ENCODE data around the gene SRRM5. TPM values are rescaled to one million over a fixed set of nuclear protein-coding genes. Genes with fewer than 3 reads are reported as not detected.
A peak's percentile ranks its signal among the peaks of the same experiment; 100 is the strongest.

Gene SRRM5
- total RNA-seq, 1 donor from 2014 or later, result 0.46 TPM

GRCh38 chr19:43575955-43576878 is 35.7 kb upstream of the SRRM5 start:
- TF ChIP-seq, protein P1, sequence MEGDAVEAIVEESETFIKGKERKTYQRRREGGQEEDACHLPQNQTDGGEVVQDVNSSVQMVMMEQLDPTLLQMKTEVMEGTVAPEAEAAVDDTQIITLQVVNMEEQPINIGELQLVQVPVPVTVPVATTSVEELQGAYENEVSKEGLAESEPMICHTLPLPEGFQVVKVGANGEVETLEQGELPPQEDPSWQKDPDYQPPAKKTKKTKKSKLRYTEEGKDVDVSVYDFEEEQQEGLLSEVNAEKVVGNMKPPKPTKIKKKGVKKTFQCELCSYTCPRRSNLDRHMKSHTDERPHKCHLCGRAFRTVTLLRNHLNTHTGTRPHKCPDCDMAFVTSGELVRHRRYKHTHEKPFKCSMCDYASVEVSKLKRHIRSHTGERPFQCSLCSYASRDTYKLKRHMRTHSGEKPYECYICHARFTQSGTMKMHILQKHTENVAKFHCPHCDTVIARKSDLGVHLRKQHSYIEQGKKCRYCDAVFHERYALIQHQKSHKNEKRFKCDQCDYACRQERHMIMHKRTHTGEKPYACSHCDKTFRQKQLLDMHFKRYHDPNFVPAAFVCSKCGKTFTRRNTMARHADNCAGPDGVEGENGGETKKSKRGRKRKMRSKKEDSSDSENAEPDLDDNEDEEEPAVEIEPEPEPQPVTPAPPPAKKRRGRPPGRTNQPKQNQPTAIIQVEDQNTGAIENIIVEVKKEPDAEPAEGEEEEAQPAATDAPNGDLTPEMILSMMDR (IDR thresholded peaks at IDR 0.05; ENCODE audit: insufficient read depth, low read length, poor library complexity, severe bottlenecking), result no peak
- Histone ChIP-seq H3K4me3 (ENCODE audit: low read depth, low read length) (peak overlapping the region; percentile 32), H3K27me3 (ENCODE audit: control insufficient read depth, insufficient read depth, low read length) (no peaks in the 10 kb centered on the region), H3K36me3 (ENCODE audit: control insufficient read depth, insufficient read depth, low read length) (no peaks in the 10 kb centered on the region)
- DNase-seq (ENCODE audit: low read depth), result no peak

DNA sequence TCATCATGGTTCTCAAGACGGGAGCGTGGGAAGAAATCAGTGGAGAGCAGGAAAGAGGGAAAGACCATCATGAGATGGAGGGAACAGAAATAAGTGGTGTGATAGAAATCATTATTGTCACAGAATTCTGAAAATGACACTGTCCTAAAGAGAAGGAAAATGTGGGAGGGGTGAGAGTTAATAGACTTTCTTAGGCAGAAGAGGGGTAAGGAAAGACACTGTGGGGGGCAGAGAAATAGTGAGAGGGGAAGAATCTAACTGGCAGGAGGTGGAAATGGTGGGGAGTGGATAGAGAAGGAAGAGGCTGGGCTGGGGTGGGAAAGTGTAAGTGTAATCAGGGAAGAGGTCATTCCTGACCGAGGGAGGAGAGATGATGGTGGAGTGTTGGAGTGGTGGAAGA is 33.1 kb upstream of the SRRM5 start:
- H3K36me3 ChIP-seq (ENCODE audit: control insufficient read depth, insufficient read depth, low read length), result no peaks in the 10 kb centered on the region

GRCh38 chr19:43581467-43581866 is 30.4 kb upstream of the SRRM5 start:
- Histone ChIP-seq H3K4me3 (ENCODE audit: low read depth, low read length) (no peak overlapping the region), H3K27me3 (ENCODE audit: control insufficient read depth, insufficient read depth, low read length) (no peaks in the 10 kb centered on the region), H3K36me3 (ENCODE audit: control insufficient read depth, insufficient read depth, low read length) (peaks cover 2% of the 10 kb centered on the region)
- DNase-seq (ENCODE audit: low read depth), result no peak
- TF ChIP-seq, protein P1 (IDR thresholded peaks at IDR 0.05; ENCODE audit: insufficient read depth, low read length, poor library complexity, severe bottlenecking), result no peak

More for the DNA sequence above, 33.1 kb upstream of the SRRM5 start:
- H3K4me3 ChIP-seq (ENCODE audit: low read depth, low read length), result no peak overlapping the region
- no peaks in the 10 kb centered on the region for H3K27me3 ChIP-seq (ENCODE audit: control insufficient read depth, insufficient read depth, low read length)
- TF ChIP-seq, protein P1 (IDR thresholded peaks at IDR 0.05; ENCODE audit: insufficient read depth, low read length, poor library complexity, severe bottlenecking), result no peak
- no peak for DNase-seq (ENCODE audit: low read depth)

- H3K4me3 ChIP-seq (ENCODE audit: low read depth, low read length), result no peak overlapping the region
- TF ChIP-seq, protein P1 (IDR thresholded peaks at IDR 0.05; ENCODE audit: insufficient read depth, low read length, poor library complexity, severe bottlenecking), result no peak
These were observed 29.4 kb upstream of the SRRM5 start for GRCh38 chr19:43582495-43582894.

DNA sequence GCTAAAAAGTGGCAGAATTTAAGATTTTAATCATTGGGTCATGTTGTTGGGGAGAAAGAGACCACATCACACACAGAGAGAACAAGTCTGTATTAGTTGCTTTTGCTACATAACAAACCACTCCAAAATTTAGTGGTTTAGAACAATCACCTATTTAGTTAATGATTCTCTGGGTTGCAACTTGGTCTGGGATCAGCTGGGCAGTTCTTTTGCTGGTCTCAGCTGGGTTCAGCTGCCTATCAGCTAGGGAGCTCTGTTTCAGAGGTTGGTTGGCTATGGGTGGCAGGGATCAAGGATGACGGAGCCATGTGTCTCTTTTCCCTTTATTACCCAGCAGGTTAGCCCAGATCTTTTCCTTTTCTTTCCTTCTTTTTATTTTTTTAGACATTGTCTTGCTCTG is 27.4 kb upstream of the SRRM5 start:
- H3K4me3 ChIP-seq (ENCODE audit: low read depth, low read length), result no peak overlapping the region
- no peaks in the 10 kb centered on the region for H3K27me3 ChIP-seq (ENCODE audit: control insufficient read depth, insufficient read depth, low read length)
- peaks cover 2% of the 10 kb centered on the region for H3K36me3 ChIP-seq (ENCODE audit: control insufficient read depth, insufficient read depth, low read length)
- peak; percentile 32 for DNase-seq (ENCODE audit: low read depth)
- TF ChIP-seq, protein P1 (IDR thresholded peaks at IDR 0.05; ENCODE audit: insufficient read depth, low read length, poor library complexity, severe bottlenecking), result no peak

More at GRCh38 chr19:43582495-43582894, 29.4 kb upstream of the SRRM5 start:
- Histone ChIP-seq H3K36me3 (ENCODE audit: control insufficient read depth, insufficient read depth, low read length) (peaks cover 2% of the 10 kb centered on the region), H3K27me3 (ENCODE audit: control insufficient read depth, insufficient read depth, low read length) (no peaks in the 10 kb centered on the region)
- no peak for DNase-seq (ENCODE audit: low read depth)
